Lower leg skin (tissue), 4 donors: ENCODE results near the gene VSNL1. TPM values are rescaled to one million over a fixed set of nuclear protein-coding genes. Genes with fewer than 3 reads are reported as not detected.

ENCODE experiments used
- DNase-seq, 2 donors: peaks; one replicate each; pipeline ENCODE4 v3.0.0-alpha.2; 2019; ENCODE audit warnings: low spot score in 2 of 2
- H3K4me3 ChIP-seq: fragments of 200-600 bp; sonication (generic); 2 replicates; pipeline ENCODE4 v1.5.1; 2017; ENCODE audit warnings: mild to moderate bottlenecking, low read depth; ENCODE audit not compliant: poor library complexity, severe bottlenecking
- POLR2A ChIP-seq, 2 donors: fragments of 450-650 bp; IDR thresholded peaks; one replicate each; pipeline ENCODE4 v1.6.1; 2016 to 2017; ENCODE audit warnings: antibody characterized with exemption in 2 of 2, mild to moderate bottlenecking in 1 of 2, moderate library complexity in 1 of 2
- WGBS, 2 donors: methylation state at CpG; one replicate each; pipeline ENCODE4 v1.1.5; 2018; 5-methylcytosine and 5-hydroxymethylcytosine counted together
- intact Hi-C: fragments of 100-400 bp; cut with DNase I; formaldehyde crosslinking; loops from one replicate; pipeline ENCODE4 v1.15.0; 2023; ENCODE audit warnings: low total_unique reads
- total RNA-seq, 4 donors: library from RNA; depleted of rRNA; stranded (reverse); fragments of >200 nt; gene quantifications; one replicate each; pipeline ENCODE4 v1.1.0, GENCODE V29; 2016
- TF ChIP-seq, protein P1 (sequence below), 3 donors: fragments of 450-650 bp; IDR thresholded peaks; one replicate each; pipeline ENCODE4 v1.5.1; 2016; ENCODE audit warnings: antibody characterized with exemption in 3 of 3, mild to moderate bottlenecking in 3 of 3, moderate library complexity in 2 of 3

The VSNL1 gene
- total RNA-seq, 4 donors from 2014 or later: 4.9 to 17.7 (median 9.5) TPM

GRCh38 chr2:17584689-17585088, 44.2 kb downstream of the VSNL1 start:
- 59 to 67% methylated on average over 4 of the region's 4 CpGs for WGBS, 2 donors
- DNase-seq: no peak
- TF ChIP-seq POLR2A (IDR thresholded peaks at IDR 0.05): no peak
- TF ChIP-seq, protein P1, sequence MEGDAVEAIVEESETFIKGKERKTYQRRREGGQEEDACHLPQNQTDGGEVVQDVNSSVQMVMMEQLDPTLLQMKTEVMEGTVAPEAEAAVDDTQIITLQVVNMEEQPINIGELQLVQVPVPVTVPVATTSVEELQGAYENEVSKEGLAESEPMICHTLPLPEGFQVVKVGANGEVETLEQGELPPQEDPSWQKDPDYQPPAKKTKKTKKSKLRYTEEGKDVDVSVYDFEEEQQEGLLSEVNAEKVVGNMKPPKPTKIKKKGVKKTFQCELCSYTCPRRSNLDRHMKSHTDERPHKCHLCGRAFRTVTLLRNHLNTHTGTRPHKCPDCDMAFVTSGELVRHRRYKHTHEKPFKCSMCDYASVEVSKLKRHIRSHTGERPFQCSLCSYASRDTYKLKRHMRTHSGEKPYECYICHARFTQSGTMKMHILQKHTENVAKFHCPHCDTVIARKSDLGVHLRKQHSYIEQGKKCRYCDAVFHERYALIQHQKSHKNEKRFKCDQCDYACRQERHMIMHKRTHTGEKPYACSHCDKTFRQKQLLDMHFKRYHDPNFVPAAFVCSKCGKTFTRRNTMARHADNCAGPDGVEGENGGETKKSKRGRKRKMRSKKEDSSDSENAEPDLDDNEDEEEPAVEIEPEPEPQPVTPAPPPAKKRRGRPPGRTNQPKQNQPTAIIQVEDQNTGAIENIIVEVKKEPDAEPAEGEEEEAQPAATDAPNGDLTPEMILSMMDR (IDR thresholded peaks at IDR 0.05): no peak
- intact Hi-C loops: no loop called here
- no peak overlapping the region for H3K4me3 ChIP-seq

GRCh38 chr2:17587469-17587868, 47.0 kb downstream of the VSNL1 start:
- intact Hi-C loops: no loop called here
- WGBS, 2 donors: 64 to 80% methylated on average over 3 of the region's 3 CpGs
- no peak overlapping the region for H3K4me3 ChIP-seq

GRCh38 chr2:17588031-17588430, 47.5 kb downstream of the VSNL1 start:
- 47 to 54% methylated on average over 2 of the region's 2 CpGs for WGBS, 2 donors
- H3K4me3 ChIP-seq: no peak overlapping the region
- no peak for DNase-seq
- intact Hi-C loops: no loop called here
- TF ChIP-seq, protein P1 (IDR thresholded peaks at IDR 0.05): no peak
- TF ChIP-seq POLR2A (IDR thresholded peaks at IDR 0.05): no peak

More at GRCh38 chr2:17587469-17587868, 47.0 kb downstream of the VSNL1 start:
- TF ChIP-seq, protein P1 (IDR thresholded peaks at IDR 0.05): no peak
- TF ChIP-seq POLR2A (IDR thresholded peaks at IDR 0.05): no peak
- DNase-seq: no peak

DNA sequence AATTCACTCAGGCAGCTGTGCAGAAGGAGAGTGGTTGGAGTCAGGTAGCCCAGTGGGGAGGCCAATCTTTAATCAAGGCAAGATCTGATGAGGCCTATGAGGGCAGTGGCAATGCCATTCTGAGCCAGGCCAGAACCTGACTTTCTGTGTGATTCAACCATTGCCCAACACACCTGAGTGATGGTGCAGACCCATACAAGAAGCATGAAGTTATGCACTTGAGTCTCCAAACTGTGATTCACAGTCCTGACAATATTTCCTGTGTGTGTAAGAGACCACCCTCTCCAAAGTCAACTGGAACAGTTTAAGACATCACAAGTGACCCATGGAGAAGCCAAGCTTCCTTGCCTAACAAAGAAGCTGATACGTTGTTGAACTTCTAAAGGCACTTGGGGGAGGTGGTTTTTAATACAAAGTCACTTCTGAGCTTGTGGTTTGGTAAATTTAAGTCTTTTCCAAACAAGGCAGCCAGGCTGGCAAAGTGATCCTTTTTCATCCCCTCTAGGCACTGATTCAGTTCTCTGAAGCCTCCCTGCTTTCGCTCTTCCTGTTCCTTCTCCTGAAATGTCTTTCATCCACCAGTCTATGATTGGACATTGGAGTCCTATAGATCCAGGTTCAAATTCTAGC, 49.0 kb downstream of the VSNL1 start:
- no peak overlapping the region for H3K4me3 ChIP-seq
- intact Hi-C loops: no loop called here
- no peak for DNase-seq
- TF ChIP-seq, protein P1 (IDR thresholded peaks at IDR 0.05): no peak
- no peak for TF ChIP-seq POLR2A (IDR thresholded peaks at IDR 0.05)
- WGBS, 2 donors: 35 to 63% methylated on average over 2 of the region's 2 CpGs

- intact Hi-C loops: no loop called here
- TF ChIP-seq, protein P1 (IDR thresholded peaks at IDR 0.05): no peak
- TF ChIP-seq POLR2A (IDR thresholded peaks at IDR 0.05): no peak
- 40 to 50% methylated on average over 2 of the region's 2 CpGs for WGBS, 2 donors
- H3K4me3 ChIP-seq: no peak overlapping the region
- DNase-seq: peak in 1 of 2 donors; percentile 42
Observed at GRCh38 chr2:17590342-17590911, 49.9 kb downstream of the VSNL1 start.
